Fibroblast of lung (primary cell): ENCODE measurements around the gene VCX. TPM values are rescaled to one million over a fixed set of nuclear protein-coding genes. Genes with fewer than 3 reads are reported as not detected.

Experiments used
- DNase-seq, 2 donors: peaks; one replicate each; pipeline versions ENCODE4 v3.0.0 to v3.0.0-alpha.2; 2010; ENCODE audit warnings: low read depth in 2 of 2
- H2AFZ ChIP-seq: 2 replicates; pipeline ENCODE4 v1.5.1; 2012; ENCODE audit warnings: low read length, control low read depth, inconsistent platforms
- H3K27ac ChIP-seq: 2 replicates; pipeline ENCODE4 v1.5.1; 2011; ENCODE audit warnings: low read length, control low read depth; ENCODE audit not compliant: insufficient read depth
- H3K27me3 ChIP-seq: 2 replicates; pipeline ENCODE4 v1.5.1; 2011; ENCODE audit warnings: mild to moderate bottlenecking, low read length; ENCODE audit not compliant: control insufficient read depth, insufficient read depth
- H3K36me3 ChIP-seq: 2 replicates; pipeline ENCODE4 v1.5.1; 2011; ENCODE audit warnings: low read length; ENCODE audit not compliant: control insufficient read depth, insufficient read depth
- H3K4me1 ChIP-seq: 2 replicates; pipeline ENCODE4 v1.5.1; 2011; ENCODE audit warnings: low read length; ENCODE audit not compliant: control insufficient read depth, insufficient read depth; ENCODE audit errors: extremely low read depth
- H3K4me2 ChIP-seq: 2 replicates; pipeline ENCODE4 v1.5.1; 2011; ENCODE audit warnings: low read length, control low read depth; ENCODE audit not compliant: insufficient read depth; ENCODE audit errors: extremely low read depth
- H3K4me3 ChIP-seq, 4 experiments: fragments of 200-600 bp in 1 of 4; sonication (generic) in 1 of 4; replicated peaks in 1 of 4; 2 replicates each; pipeline ENCODE4 v1.5.1; 2011 to 2016; ENCODE audit warnings: low read length in 4 of 4, low read depth in 3 of 4, mild to moderate bottlenecking in 3 of 4, control low read depth in 2 of 4, inconsistent platforms in 1 of 4, mixed read lengths in 1 of 4; ENCODE audit not compliant: insufficient read depth in 1 of 4; ENCODE audit errors: control extremely low read depth in 1 of 4
- H3K79me2 ChIP-seq: 2 replicates; pipeline ENCODE4 v1.5.1; 2012; ENCODE audit warnings: mild to moderate bottlenecking, low read length, inconsistent platforms; ENCODE audit not compliant: control insufficient read depth, insufficient read depth
- H3K9ac ChIP-seq: 2 replicates; pipeline ENCODE4 v1.5.1; 2011; ENCODE audit warnings: mild to moderate bottlenecking, low read length, control low read depth; ENCODE audit not compliant: insufficient read depth
- H3K9me3 ChIP-seq: 2 replicates; pipeline ENCODE4 v1.5.1; 2012; ENCODE audit warnings: low read depth, low read length; ENCODE audit not compliant: control insufficient read depth, insufficient read depth
- H4K20me1 ChIP-seq: 2 replicates; pipeline ENCODE4 v1.5.1; 2011; ENCODE audit warnings: low read length; ENCODE audit not compliant: control insufficient read depth, insufficient read depth; ENCODE audit errors: extremely low read depth
- CTCF ChIP-seq, 2 donors: IDR thresholded peaks in 1 of 2; conservative IDR thresholded peaks in 1 of 2; 1 replicate in 1 of 2; 2 replicates in 1 of 2; pipeline ENCODE4 v1.5.1; 2011 to 2012; ENCODE audit warnings: low read length in 2 of 2, control low read depth in 1 of 2, inconsistent platforms in 1 of 2, low read depth in 1 of 2, mild to moderate bottlenecking in 1 of 2
- EZH2 ChIP-seq: IDR thresholded peaks from 2 replicates; pipeline ENCODE4 v1.5.1; 2012; ENCODE audit warnings: low read length, control low read depth, mild to moderate bottlenecking; ENCODE audit errors: missing control alignments
- polyA plus RNA-seq, 2 donors: library from polyadenylated mRNA; depleted of rRNA in 1 of 2; stranded (reverse) in 1 of 2; unstranded in 1 of 2; fragments of >200 nt; gene quantifications; 2 replicates each; pipeline ENCODE4 v1.2.1, GENCODE V29; 2011 to 2012; ENCODE audit warnings: missing spikeins in 1 of 2
- total RNA-seq: library from RNA; depleted of rRNA; stranded (reverse); fragments of >200 nt; gene quantifications from 2 replicates; pipeline ENCODE4 v1.2.1, GENCODE V29; 2014

VCX gene
- total and polyA plus RNA-seq, 2 donors (not counting 1 experiment from before 2014, with no cell fraction given), result not detected

- Histone ChIP-seq H3K36me3 (no peaks in the 10 kb centered on the region), H3K4me1 (no peaks in the 10 kb centered on the region), H3K4me3 (no peak overlapping the region), H3K4me2 (no peak overlapping the region), H3K79me2 (no peaks in the 10 kb centered on the region), H3K27me3 (no peaks in the 10 kb centered on the region), H2AFZ (no peak overlapping the region), H3K27ac (no peak overlapping the region), H4K20me1 (no peaks in the 10 kb centered on the region), H3K9me3 (no peaks in the 10 kb centered on the region), H3K9ac (no peak overlapping the region)
- TF ChIP-seq EZH2 (no peak), CTCF (conservative IDR thresholded peaks at IDR 0.05 in 1 of 2, IDR thresholded peaks at IDR 0.05 in 1 of 2; ENCODE audit: low read depth in 1 of 2, low read length in 2 of 2) (no peak)
- DNase-seq, result no peak
Measured at GRCh38 chrX:7815166-7815805, 27.7 kb upstream of the VCX start.

- no peaks in the 10 kb centered on the region for H4K20me1 ChIP-seq
- no peak for TF ChIP-seq EZH2
- no peak for TF ChIP-seq CTCF (conservative IDR thresholded peaks at IDR 0.05 in 1 of 2, IDR thresholded peaks at IDR 0.05 in 1 of 2; ENCODE audit: low read depth in 1 of 2, low read length in 2 of 2)
- H3K36me3 ChIP-seq, result no peaks in the 10 kb centered on the region
- no peak overlapping the region for H3K4me2 ChIP-seq
- H3K9me3 ChIP-seq, result no peaks in the 10 kb centered on the region
- H2AFZ ChIP-seq, result no peak overlapping the region
- H3K27me3 ChIP-seq, result no peaks in the 10 kb centered on the region
- no peak overlapping the region for H3K27ac ChIP-seq
- no peaks in the 10 kb centered on the region for H3K79me2 ChIP-seq
- no peak for DNase-seq
- no peak overlapping the region for H3K9ac ChIP-seq
- no peaks in the 10 kb centered on the region for H3K4me1 ChIP-seq
- no peak overlapping the region for H3K4me3 ChIP-seq
Measured at GRCh38 chrX:7828594-7828993, 14.4 kb upstream of the VCX start.

GRCh38 chrX:7841084-7841805 is 1.7 kb upstream of the VCX start:
- H3K9me3 ChIP-seq, result no peaks in the 10 kb centered on the region
- H3K4me2 ChIP-seq, result no peak overlapping the region
- no peak for TF ChIP-seq EZH2
- TF ChIP-seq CTCF (conservative IDR thresholded peaks at IDR 0.05 in 1 of 2, IDR thresholded peaks at IDR 0.05 in 1 of 2; ENCODE audit: low read depth in 1 of 2, low read length in 2 of 2), result no peak
- no peaks in the 10 kb centered on the region for H3K4me1 ChIP-seq
- H3K27me3 ChIP-seq, result no peaks in the 10 kb centered on the region
- no peak for DNase-seq
- no peak overlapping the region for H2AFZ ChIP-seq
- H3K27ac ChIP-seq, result no peak overlapping the region
- no peak overlapping the region for H3K9ac ChIP-seq
- H4K20me1 ChIP-seq, result no peaks in the 10 kb centered on the region
- H3K36me3 ChIP-seq, result no peaks in the 10 kb centered on the region
- no peak overlapping the region for H3K4me3 ChIP-seq
- H3K79me2 ChIP-seq, result no peaks in the 10 kb centered on the region
